ENCODE results near the gene STEAP2.

Gene STEAP2

GRCh38 chr7:90267263-90267858 lies 55.8 kb downstream of the STEAP2 start:
- no peak for DNase-seq (ENCODE audit: insufficient read length, low spot score)

GRCh38 chr7:90269163-90269562 lies 57.6 kb downstream of the STEAP2 start:
- FAIRE-seq (no peak), DNase-seq (ENCODE audit: insufficient read length, low spot score) (no peak)

More at GRCh38 chr7:90267263-90267858, 55.8 kb downstream of the STEAP2 start:
- no peak for FAIRE-seq

GRCh38 chr7:90270431-90271178 lies 59.1 kb downstream of the STEAP2 start:
- no peak for FAIRE-seq
- DNase-seq (ENCODE audit: insufficient read length, low spot score), result no peak

GRCh38 chr7:90271753-90272152 lies 60.2 kb downstream of the STEAP2 start:
- no peak for FAIRE-seq
- DNase-seq (ENCODE audit: insufficient read length, low spot score), result no peak

DNA sequence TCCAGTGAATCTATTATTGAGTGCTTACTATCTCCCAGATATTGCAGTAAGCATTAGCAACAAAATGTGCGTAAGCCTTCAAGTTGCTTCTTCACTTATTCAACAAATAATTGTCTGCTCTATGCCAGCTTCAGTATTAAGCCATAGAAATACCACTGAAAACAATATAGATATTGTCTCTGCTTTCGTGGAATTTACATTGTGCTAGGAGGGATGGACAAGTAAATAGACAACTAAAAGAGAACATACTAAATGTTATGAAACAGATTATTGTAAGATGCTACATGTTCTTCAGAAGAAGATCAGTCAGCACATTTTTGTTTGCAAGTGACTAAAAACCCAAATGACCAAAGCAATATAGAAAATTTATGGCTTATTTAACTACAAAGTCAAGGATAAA lies 60.7 kb downstream of the STEAP2 start:
- FAIRE-seq (no peak), DNase-seq (ENCODE audit: insufficient read length, low spot score) (no peak)

DNA sequence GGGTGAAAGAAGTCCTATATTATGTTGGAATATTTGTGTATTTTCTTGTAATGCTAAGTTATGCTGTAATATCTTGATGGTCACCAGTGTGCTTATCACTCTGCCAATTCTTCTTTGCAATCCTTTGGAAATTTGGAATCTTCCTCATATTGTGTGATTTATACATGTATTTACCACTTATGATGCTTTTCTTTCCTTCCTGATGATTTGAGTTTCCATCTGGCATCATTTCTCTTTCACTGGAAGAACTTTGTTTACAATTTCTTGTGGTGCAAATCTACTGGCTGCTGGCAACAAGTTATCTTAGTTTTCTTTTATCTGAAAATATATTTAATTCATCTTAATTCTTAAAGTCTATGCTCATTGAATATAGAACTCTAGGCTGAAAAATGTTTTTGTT lies 62.6 kb downstream of the STEAP2 start:
- FAIRE-seq (no peak), DNase-seq (ENCODE audit: insufficient read length, low spot score) (no peak)

GRCh38 chr7:90276033-90276728 lies 64.6 kb downstream of the STEAP2 start:
- DNase-seq (ENCODE audit: insufficient read length, low spot score) (no peak), FAIRE-seq (peak; percentile 26)
